ENCODE data around the gene NCKAP1.
"Not testable (repeated sequence)": the region's sequence is repeated elsewhere in the genome, so short reads cannot be mapped to it uniquely, and the experiment has no call there.

NCKAP1 gene

GRCh38 chr2:183037074-183037552 lies 1.1 kb downstream of the NCKAP1 start:
- no peak for DNase-seq

GRCh38 chr2:183035954-183036669 lies 2.1 kb downstream of the NCKAP1 start:
- peak; percentile 76 for DNase-seq

- DNase-seq, result no peak
These were observed 2.8 kb downstream of the NCKAP1 start for GRCh38 chr2:183035298-183035953.

- DNase-seq, result no peak
These were observed 3.5 kb downstream of the NCKAP1 start for GRCh38 chr2:183034806-183035205.

DNA sequence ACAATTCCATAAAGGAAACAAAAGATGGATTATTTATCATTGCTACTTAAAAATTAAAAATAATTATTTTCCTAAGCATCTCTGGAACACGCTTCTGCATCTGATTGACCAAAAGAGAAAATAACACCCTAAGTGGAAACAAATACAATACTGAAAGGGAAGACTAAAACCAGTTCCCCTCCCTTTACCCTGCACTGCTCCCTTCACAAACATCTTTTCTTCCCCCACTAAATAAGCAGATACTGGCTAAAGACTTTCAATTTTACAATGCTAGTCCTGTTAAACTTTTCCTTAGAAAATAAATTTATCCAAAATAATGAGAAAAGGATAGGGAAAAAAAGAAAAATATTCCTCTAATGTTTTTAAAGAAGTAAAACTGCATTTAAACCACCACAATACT lies 4.3 kb downstream of the NCKAP1 start:
- DNase-seq, result no peak

DNA sequence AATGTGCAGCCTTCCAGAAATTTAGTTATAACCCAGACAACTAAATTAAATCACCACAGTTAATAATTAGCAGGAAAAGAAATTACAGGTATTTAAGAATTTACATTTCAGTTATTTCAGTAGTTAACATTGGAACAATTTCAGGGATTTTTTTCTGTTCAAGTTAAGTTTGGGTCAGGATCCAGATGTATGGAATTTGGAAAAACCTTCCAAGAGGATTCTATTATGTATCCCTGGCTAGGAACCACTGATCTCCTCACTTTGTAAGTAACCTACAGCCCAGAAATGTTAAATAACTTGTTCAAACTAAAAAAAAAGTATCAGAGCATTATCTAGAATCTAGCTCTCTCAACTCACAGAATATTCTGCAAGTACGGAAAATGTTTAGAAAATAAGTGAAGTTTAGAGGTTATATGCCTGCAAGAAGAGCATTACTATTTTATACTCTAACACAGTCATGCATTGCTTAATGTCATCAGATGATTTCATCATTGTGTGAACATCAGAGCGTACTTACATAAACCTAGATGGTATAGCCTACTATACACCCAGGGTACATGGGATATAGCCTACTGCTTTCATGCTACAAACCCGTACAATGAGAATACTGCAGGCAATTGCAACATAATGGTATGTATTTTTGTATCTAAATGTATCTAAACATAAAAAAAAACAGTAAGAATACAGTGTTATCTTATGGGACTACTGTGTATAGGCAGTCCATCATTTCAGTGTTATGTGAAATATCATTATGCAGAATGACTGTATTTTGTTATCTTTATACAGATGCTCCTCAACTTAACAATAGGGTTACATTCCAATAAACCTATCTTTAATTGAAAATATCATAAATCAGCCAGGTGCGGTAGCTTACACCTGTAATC lies 6.1 kb downstream of the NCKAP1 start:
- DNase-seq, result no peak

DNA sequence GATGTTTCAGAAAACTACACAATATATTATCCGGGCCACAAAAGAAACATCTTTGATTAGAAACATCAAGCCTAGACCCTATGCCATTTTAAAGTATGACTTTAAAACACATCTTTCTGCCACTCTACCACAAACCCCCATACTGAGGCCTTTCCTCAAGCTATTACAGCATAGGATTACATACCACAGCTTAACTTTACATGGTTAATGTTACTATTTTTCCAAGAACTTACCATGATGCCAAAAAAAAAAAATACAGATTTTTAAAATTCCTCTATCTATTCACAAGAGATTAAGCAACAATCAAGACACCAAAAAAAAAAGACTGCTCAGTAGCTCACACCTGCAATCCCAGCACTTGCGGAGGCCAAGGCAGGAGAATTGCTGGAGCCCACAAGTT lies 9.0 kb downstream of the NCKAP1 start:
- no peak for DNase-seq

GRCh38 chr2:183028108-183028507 lies 10.1 kb downstream of the NCKAP1 start:
- no peak for DNase-seq

GRCh38 chr2:183027443-183027842 lies 10.8 kb downstream of the NCKAP1 start:
- DNase-seq, result no peak

DNA sequence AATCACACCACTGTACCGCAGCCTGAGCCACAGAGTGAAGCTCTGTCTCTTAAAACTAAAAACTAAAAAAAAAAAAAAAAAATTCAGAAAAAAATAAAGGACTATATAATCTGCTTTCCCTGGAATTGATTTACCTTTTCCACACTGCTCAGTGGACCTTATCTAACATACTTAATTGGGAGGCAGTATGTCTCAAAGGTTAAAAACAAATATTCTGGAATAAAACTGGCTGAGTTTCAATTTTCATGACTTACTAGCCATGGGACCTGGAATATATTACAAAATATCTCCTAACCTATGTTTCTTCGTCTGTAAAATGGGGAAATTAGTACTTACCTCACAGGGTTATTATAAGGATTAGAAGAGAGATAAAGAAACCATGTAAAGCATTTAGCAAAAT lies 11.8 kb downstream of the NCKAP1 start:
- no peak for DNase-seq

DNA sequence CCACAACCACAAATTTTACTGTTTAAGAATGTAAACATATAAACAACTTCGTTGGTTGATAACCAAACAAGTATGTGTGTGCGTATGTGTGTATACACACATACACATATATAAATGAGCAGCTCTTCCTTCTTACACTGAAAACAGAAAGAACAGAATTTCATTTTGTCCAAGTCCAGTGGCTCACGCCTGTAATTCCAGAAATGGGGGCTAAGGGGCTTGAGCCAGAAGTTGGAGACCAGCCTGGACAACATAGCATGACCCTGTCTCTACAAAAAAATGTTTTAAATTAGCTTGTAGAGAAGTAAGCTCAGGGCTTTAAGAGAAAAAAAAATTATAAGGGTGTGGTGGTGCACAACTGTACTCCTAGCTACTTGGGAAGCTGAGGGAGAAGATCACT lies 12.3 kb downstream of the NCKAP1 start:
- DNase-seq, result no peak

- DNase-seq, result no peak
These were observed 13.7 kb downstream of the NCKAP1 start for GRCh38 chr2:183024339-183025095.

DNA sequence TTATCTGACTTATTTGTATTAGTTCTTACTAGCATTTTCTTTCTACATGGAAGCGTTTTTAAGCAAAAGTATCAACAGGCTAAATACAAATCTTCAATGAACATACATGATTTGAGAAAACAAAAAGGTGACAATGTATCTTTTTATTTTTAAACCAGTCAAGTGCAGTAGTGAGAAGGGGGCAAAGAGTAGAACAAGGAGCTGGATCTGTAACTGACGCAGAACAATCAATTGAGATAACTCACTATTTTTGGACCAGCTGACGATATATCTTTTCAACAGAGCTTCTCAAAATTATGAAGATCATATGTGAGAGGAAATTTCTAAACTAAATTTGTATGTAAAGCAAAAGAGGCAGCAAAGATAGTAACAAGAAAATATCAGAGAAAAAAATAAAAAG lies 15.5 kb downstream of the NCKAP1 start:
- no peak for DNase-seq

DNA sequence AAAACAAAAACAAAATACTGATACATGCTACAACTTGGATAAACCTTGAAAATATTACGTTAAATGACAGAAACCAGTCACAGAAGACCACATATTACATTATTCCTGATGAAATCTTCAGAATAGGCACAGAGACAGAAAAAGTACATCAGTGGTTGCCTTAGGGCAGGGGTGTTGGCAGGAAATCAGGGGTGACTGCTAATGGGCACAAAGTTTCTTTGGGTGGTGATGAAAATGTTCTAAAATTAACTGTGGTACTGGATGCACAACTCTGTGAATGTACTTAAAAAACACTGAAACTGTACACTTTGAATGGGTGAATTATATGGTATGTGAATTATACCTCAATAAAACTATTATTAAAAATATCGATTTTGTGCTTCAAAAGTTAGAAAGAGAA lies 16.6 kb downstream of the NCKAP1 start:
- DNase-seq, result no peak

- no peak for DNase-seq
These were observed 18.4 kb downstream of the NCKAP1 start for GRCh38 chr2:183019718-183020442.

GRCh38 chr2:183017845-183018244 lies 20.4 kb downstream of the NCKAP1 start:
- DNase-seq, result not testable (repeated sequence)

- DNase-seq, result no peak
These were observed 24.3 kb downstream of the NCKAP1 start for GRCh38 chr2:183014005-183014404.

DNA sequence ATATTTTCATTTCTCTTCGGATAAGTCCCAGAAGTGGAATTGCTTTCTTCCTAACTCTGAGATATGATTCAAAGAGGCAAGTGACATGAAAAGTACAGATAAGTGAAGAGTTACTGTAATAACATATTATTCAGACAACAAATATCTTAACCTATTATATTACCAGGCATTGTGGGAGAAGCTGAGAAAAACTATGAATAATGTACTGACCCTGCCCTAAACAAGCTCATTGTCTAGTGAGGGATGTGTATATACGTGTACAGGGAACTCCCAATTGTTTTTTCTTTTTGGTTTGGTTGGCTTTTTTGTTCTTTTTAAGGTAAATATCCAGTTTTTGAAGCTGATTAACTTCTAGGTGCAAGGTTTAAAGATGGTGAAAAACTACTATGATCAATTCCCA lies 26.5 kb downstream of the NCKAP1 start:
- no peak for DNase-seq

- no peak for DNase-seq
These were observed 28.1 kb downstream of the NCKAP1 start for GRCh38 chr2:183010112-183010511.

- no peak for DNase-seq
These were observed 28.9 kb downstream of the NCKAP1 start for GRCh38 chr2:183009249-183009899.

DNA sequence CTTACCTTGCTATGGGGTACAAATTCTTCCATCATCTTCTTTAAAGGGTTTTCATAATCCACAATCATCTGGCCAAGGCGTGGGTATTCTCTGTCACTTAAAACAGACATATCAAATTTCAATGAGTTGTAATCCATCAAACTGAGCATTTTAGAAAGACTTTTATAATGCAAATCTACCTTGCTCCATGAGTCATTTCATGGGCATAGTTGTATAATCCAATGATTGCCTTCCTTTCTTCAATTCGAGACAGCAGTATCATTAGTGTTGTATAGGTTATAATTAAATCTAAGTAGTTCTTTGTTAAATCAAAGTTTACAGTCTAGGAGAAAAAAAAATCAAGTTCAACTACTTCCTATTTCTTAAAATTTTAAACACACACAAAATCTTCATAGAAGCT lies 36.3 kb downstream of the NCKAP1 start:
- DNase-seq, result no peak

DNA sequence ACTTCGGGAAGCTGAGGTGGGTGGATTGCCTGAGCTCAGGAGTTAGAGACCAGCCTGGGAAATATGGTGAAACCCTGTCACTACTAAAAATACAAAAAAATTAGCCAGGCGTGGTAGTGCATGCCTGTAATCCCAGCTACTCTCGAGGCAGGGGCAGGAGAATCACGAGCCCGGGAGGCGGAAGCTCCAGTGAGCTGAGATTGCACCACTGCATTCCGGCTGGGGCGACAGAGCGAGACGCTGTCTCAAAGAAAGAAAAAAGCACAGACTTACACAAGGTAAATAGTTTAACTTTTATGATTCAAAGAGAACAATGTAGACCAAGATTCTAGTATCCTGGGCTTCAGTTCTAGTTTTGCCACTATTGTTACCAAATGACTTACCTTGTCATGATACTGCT lies 37.4 kb downstream of the NCKAP1 start:
- DNase-seq, result no peak
